HepG2 (cell line): ENCODE results near the gene PLEKHA3. TPM values are rescaled to one million over a fixed set of nuclear protein-coding genes. Genes with fewer than 3 reads are reported as not detected.

Experiments used
- GTF3A ChIP-seq: sonication (generic); formaldehyde crosslinking; conservative IDR thresholded peaks from 2 replicates; pipeline ENCODE4 v1.4.0; 2020; ENCODE audit warnings: mild to moderate bottlenecking, missing genetic modification reagents
- IRF2 ChIP-seq: IDR thresholded peaks from 2 replicates; pipeline ENCODE4 v1.6.1; 2018; ENCODE audit warnings: missing genetic modification reagents, missing compliant biosample characterization
- KIAA2018 ChIP-seq: sonication (generic); formaldehyde crosslinking; IDR thresholded peaks from 2 replicates; pipeline ENCODE4 v1.5.0; 2020; ENCODE audit warnings: mild to moderate bottlenecking, missing genetic modification reagents, borderline replicate concordance
- MIER3 ChIP-seq: IDR thresholded peaks from 2 replicates; pipeline ENCODE4 v1.6.1; 2016; ENCODE audit warnings: missing compliant biosample characterization, borderline replicate concordance
- MLLT10 ChIP-seq: sonication (generic); formaldehyde crosslinking; IDR thresholded peaks from 2 replicates; pipeline ENCODE4 v1.4.0; 2020; ENCODE audit warnings: missing genetic modification reagents
- PATZ1 ChIP-seq: sonication (generic); formaldehyde crosslinking; IDR thresholded peaks from 2 replicates; pipeline ENCODE4 v1.4.0; 2020; ENCODE audit warnings: missing genetic modification reagents
- PRPF4 ChIP-seq: fragments of 200-400 bp; formaldehyde crosslinking; IDR thresholded peaks from 2 replicates; pipeline ENCODE4 v1.6.1; 2016; ENCODE audit warnings: low read length, low read depth; ENCODE audit not compliant: poor library complexity, severe bottlenecking
- SRSF1 ChIP-seq: fragments of 200-400 bp; formaldehyde crosslinking; optimal IDR thresholded peaks from 2 replicates; pipeline ENCODE3; 2017; ENCODE audit warnings: mild to moderate bottlenecking, low read depth, low read length, moderate library complexity
- TBP ChIP-seq: sonication (generic); formaldehyde crosslinking; IDR thresholded peaks from 2 replicates; pipeline ENCODE4 v1.5.0; 2020; ENCODE audit warnings: missing genetic modification reagents
- THAP11 ChIP-seq: IDR thresholded peaks from 2 replicates; pipeline ENCODE4 v1.6.1; 2016; ENCODE audit warnings: missing biosample characterization, missing genetic modification reagents
- ZBTB38 ChIP-seq: sonication (generic); formaldehyde crosslinking; IDR thresholded peaks from 2 replicates; pipeline ENCODE4 v1.5.1; 2020; ENCODE audit warnings: mild to moderate bottlenecking, missing genetic modification reagents
- ZNF207 ChIP-seq: fragments of 450-650 bp; IDR thresholded peaks from 2 replicates; pipeline ENCODE4 v1.6.1; 2016; ENCODE audit warnings: antibody characterized with exemption, borderline replicate concordance
- ZNF260 ChIP-seq: sonication (generic); formaldehyde crosslinking; IDR thresholded peaks from 2 replicates; pipeline ENCODE4 v1.4.0; 2020; ENCODE audit warnings: missing genetic modification reagents, low read depth, mild to moderate bottlenecking, borderline replicate concordance
- ZNF605 ChIP-seq: sonication (generic); formaldehyde crosslinking; IDR thresholded peaks from 2 replicates; pipeline ENCODE4 v1.8.0; 2022; ENCODE audit warnings: mild to moderate bottlenecking, missing genetic modification reagents
- ZSCAN31 ChIP-seq: sonication (generic); formaldehyde crosslinking; IDR thresholded peaks from 2 replicates; pipeline ENCODE4 v1.5.0; 2020; ENCODE audit warnings: low read depth, mild to moderate bottlenecking, missing genetic modification reagents
- polyA plus RNA-seq, 8 experiments: library from polyadenylated mRNA; depleted of rRNA in 3 of 8; stranded (reverse) in 7 of 8; unstranded in 1 of 8; fragments of >200 nt; fragmentation: Illumina TruSeq in 4 of 8; extraction: Trizol in 4 of 8; gene quantifications; 2 replicates each; pipeline versions ENCODE4 v1.2.1 to v1.2.3, GENCODE V29; 2011 to 2016; ENCODE audit warnings: low read depth in 4 of 8, missing spikeins in 1 of 8, mixed read lengths in 1 of 8; ENCODE audit not compliant: insufficient read depth in 1 of 8
- total RNA-seq, 5 experiments: library from RNA; depleted of rRNA; stranded (reverse); fragments of >200 nt; fragmentation: Illumina TruSeq; extraction: Trizol; gene quantifications; 2 replicates each; pipeline ENCODE4 v1.2.3, GENCODE V29; 2016; ENCODE audit warnings: low read depth in 1 of 5

Gene PLEKHA3
- total and polyA plus RNA-seq, 2 of the 13 experiments (the other 11 are each of a cell fraction or from before 2014, with no cell fraction given) = 11.7 to 23.1 TPM

GRCh38 chr2:178450774-178451525, 29.3 kb upstream of the PLEKHA3 start, which contains the start of the genes PJVK and PRKRA (continued):
- TF ChIP-seq KIAA2018 (CRISPR knock-in tag) = no peak
- no peak for TF ChIP-seq ZNF260
- TF ChIP-seq MIER3 (CRISPR knock-in tag) = peak; percentile 78; the same call in 1 of the 2 replicates
- peak; percentile 78 for TF ChIP-seq GTF3A (CRISPR knock-in tag)
- no peak for TF ChIP-seq TBP (CRISPR knock-in tag)
- TF ChIP-seq PRPF4 = no peak
- TF ChIP-seq ZNF207 = no peak
- peak; percentile 99 for TF ChIP-seq ZSCAN31 (CRISPR knock-in tag)
- TF ChIP-seq THAP11 (CRISPR knock-in tag) = peak; percentile 81; the same call in 1 of the 2 replicates
- peak; percentile 90 for TF ChIP-seq PATZ1
- peak; percentile 97 for TF ChIP-seq SRSF1
- TF ChIP-seq MLLT10 (CRISPR knock-in tag) = no peak
- peak; percentile 66; the same call in 1 of the 2 replicates for TF ChIP-seq ZNF605 (CRISPR knock-in tag)
- peak; percentile 38; the same call in 1 of the 2 replicates for TF ChIP-seq IRF2 (CRISPR knock-in tag)
- peak; percentile 78 for TF ChIP-seq ZBTB38
